IPS DF 4.7 (cell line): ENCODE results near the gene PLSCR4.
"Not testable (repeated sequence)": the region's sequence is repeated elsewhere in the genome, so short reads cannot be mapped to it uniquely, and the experiment has no call there.

ENCODE experiments used
- DNase-seq: peaks from one replicate; pipeline ENCODE4 v3.0.0-alpha.2; 2013; ENCODE audit warnings: low spot score; ENCODE audit errors: extremely low read depth

Gene PLSCR4

GRCh38 chr3:146249921-146250320, 984 bp downstream of the PLSCR4 start:
- DNase-seq = no peak

- no peak for DNase-seq
Observed at GRCh38 chr3:146247911-146248310, 3.0 kb downstream of the PLSCR4 start.

GRCh38 chr3:146246526-146246925, 4.4 kb downstream of the PLSCR4 start:
- DNase-seq = no peak

- DNase-seq = no peak
Observed at GRCh38 chr3:146243559-146243958, 7.3 kb downstream of the PLSCR4 start.

GRCh38 chr3:146241523-146242240, 9.2 kb downstream of the PLSCR4 start:
- DNase-seq = no peak

GRCh38 chr3:146233487-146233886, 17.4 kb downstream of the PLSCR4 start:
- no peak for DNase-seq

- DNase-seq = no peak
Observed at GRCh38 chr3:146227486-146227885, 23.4 kb downstream of the PLSCR4 start.

- DNase-seq = no peak
Observed at GRCh38 chr3:146226881-146227280, 24.0 kb downstream of the PLSCR4 start.

- DNase-seq = not testable (repeated sequence)
Observed at GRCh38 chr3:146225458-146225857, 25.4 kb downstream of the PLSCR4 start.

- DNase-seq = no peak
Observed at GRCh38 chr3:146223401-146224373, 27.2 kb downstream of the PLSCR4 start.

GRCh38 chr3:146222204-146223046, 28.5 kb downstream of the PLSCR4 start:
- peak; percentile 25 for DNase-seq

GRCh38 chr3:146221276-146221675, 29.6 kb downstream of the PLSCR4 start:
- DNase-seq = no peak

- no peak for DNase-seq
Observed at GRCh38 chr3:146218880-146219866, 31.7 kb downstream of the PLSCR4 start.

- DNase-seq = no peak
Observed at GRCh38 chr3:146217324-146217723, 33.6 kb downstream of the PLSCR4 start.

GRCh38 chr3:146214493-146214892, 36.4 kb downstream of the PLSCR4 start:
- DNase-seq = no peak

- no peak for DNase-seq
Observed at GRCh38 chr3:146209371-146209770, 41.5 kb downstream of the PLSCR4 start.

GRCh38 chr3:146203776-146204175, 47.1 kb downstream of the PLSCR4 start:
- DNase-seq = no peak

- DNase-seq = no peak
Observed at GRCh38 chr3:146200461-146201220, 50.3 kb downstream of the PLSCR4 start.

- no peak for DNase-seq
Observed at GRCh38 chr3:146199762-146200161, 51.1 kb downstream of the PLSCR4 start.

- no peak for DNase-seq
Observed at GRCh38 chr3:146196789-146197188, 54.1 kb downstream of the PLSCR4 start.
